ENCODE results near the gene MSANTD3.
"Not testable (repeated sequence)": the region's sequence is repeated elsewhere in the genome, so short reads cannot be mapped to it uniquely, and the experiment has no call there.

The MSANTD3 gene

GRCh38 chr9:100426530-100427365, at the start of gene MSANTD3:
TSS of gene MSANTD3 (plus strand) at chr9:100427143. CDS start at chr9:100441939, 14,796 bp downstream.
- FAIRE-seq: peak; percentile 90
- peak; percentile 81 for DNase-seq (ENCODE audit: insufficient read length, low spot score)

GRCh38 chr9:100379862-100380261, 47.1 kb upstream of the MSANTD3 start:
- no peak for TF ChIP-seq POLR2A (IDR thresholded peaks at IDR 0.05; ENCODE audit: low read depth, low read length)
- FAIRE-seq: peak; percentile 99
- peak; percentile 44 for DNase-seq (ENCODE audit: insufficient read length, low spot score)

More at GRCh38 chr9:100426530-100427365, at the start of gene MSANTD3:
- TF ChIP-seq POLR2A (IDR thresholded peaks at IDR 0.05; ENCODE audit: low read depth, low read length): peak; percentile 57

DNA sequence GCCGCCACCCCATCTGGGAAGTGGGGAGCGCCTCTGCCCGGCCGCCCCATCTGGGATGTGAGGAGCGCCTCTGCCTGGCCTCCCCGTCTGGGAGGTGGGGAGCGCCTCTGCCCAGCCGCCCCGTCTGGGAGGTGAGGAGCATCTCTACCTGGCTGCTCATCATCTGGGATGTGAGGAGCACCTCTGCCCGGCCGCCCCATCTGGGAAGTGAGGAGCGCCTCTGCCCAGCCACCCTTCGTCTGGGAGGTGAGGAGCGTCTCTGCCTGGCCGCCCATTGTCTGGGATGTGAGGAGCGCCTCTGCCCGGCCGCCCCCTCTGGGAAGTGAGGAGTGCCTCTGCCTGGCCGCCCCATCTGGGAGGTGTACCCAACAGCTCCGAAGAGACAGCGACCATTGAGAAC, 34.0 kb upstream of the MSANTD3 start:
- not testable (repeated sequence) for FAIRE-seq; DNase-seq (ENCODE audit: insufficient read length, low spot score)

- DNase-seq (ENCODE audit: insufficient read length, low spot score) (no peak), FAIRE-seq (no peak)
- TF ChIP-seq POLR2A (IDR thresholded peaks at IDR 0.05; ENCODE audit: low read depth, low read length): no peak
Measured at GRCh38 chr9:100394032-100394695, 32.8 kb upstream of the MSANTD3 start.

- no peak for TF ChIP-seq POLR2A (IDR thresholded peaks at IDR 0.05; ENCODE audit: low read depth, low read length)
- no peak for DNase-seq (ENCODE audit: insufficient read length, low spot score)
- FAIRE-seq: no peak
Measured at GRCh38 chr9:100394816-100395215, 32.1 kb upstream of the MSANTD3 start.

DNA sequence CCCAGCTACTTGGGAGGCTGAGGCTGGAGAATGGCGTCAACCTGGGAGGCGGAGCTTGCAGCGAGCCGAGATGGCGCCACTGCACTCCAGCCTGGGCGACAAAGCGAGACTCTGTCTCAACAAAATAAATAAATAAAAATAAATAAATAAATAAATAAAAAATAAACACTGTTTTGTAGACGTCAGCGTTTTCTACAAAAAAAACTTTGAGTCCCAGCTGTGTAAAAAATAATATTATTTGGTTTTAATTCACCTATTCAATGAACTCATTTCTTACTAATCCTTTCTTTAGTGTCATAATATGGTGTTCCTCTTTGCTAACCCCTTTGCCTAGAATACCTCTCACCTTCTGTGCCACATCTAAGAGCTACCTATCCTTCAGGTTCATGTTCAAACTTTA, 30.2 kb upstream of the MSANTD3 start:
- TF ChIP-seq POLR2A (IDR thresholded peaks at IDR 0.05; ENCODE audit: low read depth, low read length): no peak
- DNase-seq (ENCODE audit: insufficient read length, low spot score) (no peak), FAIRE-seq (no peak)

DNA sequence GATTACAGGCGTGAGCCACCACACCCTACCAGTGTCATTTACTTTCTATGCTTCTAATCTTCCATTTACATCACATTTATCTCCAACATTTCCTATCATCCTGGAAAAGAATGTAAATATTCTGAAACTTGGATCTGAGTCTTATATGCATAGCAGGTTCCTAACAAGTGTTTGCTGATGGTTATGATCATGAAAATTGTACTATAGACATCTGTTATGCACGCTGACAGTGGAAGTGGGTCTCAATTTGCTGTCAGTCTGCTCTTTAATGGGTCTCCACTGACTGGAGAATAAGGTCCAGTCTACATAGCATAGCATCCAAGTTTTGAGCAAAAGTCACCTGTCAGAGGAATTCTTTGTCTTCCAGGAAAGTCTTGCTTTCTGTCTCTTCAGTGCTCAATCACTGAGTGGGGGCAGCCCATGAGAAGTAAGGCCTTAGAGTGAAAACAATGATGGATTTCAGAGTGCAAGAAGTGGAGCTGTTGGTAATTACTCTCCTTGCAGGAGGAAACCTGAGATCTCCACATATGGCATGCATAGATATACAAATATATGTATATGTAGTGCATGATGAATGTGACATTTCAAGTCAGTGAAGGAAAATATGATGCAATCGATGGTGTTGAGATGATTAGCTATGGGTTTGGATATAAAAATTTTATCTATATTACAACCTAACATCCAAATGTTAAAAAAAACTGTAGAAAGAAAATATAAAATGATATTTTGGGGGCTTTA, 29.2 kb upstream of the MSANTD3 start:
- DNase-seq (ENCODE audit: insufficient read length, low spot score): no peak
- peak; percentile 57 for FAIRE-seq
- no peak for TF ChIP-seq POLR2A (IDR thresholded peaks at IDR 0.05; ENCODE audit: low read depth, low read length)

DNA sequence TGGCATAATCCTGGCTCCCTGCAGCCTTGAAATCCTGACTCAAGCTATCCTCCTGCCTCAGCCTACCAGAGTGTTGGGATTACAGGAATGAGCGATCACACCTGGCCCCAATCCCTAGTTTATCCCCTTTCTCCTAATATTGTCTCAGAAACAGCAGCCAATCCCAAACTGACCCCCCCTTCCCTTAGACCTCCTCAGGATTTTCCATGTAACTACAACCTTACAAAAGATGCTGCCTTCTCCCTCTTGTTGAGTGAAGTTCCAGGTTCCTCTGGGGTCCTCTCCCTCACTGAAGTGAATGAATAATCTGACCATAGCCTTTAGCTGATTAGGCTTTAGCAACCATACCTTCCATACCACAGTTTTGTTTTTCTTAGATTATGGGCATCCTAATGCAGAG, 25.9 kb upstream of the MSANTD3 start:
- DNase-seq (ENCODE audit: insufficient read length, low spot score) (no peak), FAIRE-seq (peak; percentile 61)
- no peak for TF ChIP-seq POLR2A (IDR thresholded peaks at IDR 0.05; ENCODE audit: low read depth, low read length)

- no peak for DNase-seq (ENCODE audit: insufficient read length, low spot score)
- TF ChIP-seq POLR2A (IDR thresholded peaks at IDR 0.05; ENCODE audit: low read depth, low read length): no peak
- no peak for FAIRE-seq
Measured at GRCh38 chr9:100406962-100407361, 20.0 kb upstream of the MSANTD3 start.

DNA sequence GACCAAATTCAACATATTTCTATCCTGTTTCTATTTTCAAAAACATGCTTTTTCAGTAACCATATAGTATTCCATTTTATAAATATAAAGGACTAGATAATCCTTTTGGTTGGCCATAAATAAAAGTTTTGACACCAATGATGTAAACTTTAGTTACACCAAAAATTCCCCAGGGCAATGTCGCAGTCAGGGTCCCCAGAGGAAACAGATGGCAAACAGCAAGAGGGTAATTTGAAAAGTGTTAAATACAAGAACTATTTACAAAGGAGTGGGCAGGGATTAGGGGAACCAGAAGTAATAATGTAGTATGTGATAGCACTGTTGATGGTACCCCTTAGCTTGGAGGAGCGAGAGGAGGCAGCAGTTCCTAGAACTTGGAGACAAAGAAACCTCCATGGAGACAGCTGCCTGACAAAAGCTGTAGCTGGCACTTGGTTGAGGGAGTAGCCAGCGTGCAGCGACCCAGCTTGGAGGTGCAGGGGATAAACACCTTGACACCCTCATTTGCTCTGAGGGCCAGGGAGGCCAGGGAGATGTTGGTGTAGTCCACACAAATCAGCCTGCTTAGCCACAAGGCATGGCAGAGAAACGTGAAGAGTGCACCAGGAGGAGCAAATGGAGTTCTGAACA, 18.3 kb upstream of the MSANTD3 start:
- FAIRE-seq (no peak), DNase-seq (ENCODE audit: insufficient read length, low spot score) (no peak)
- TF ChIP-seq POLR2A (IDR thresholded peaks at IDR 0.05; ENCODE audit: low read depth, low read length): no peak

DNA sequence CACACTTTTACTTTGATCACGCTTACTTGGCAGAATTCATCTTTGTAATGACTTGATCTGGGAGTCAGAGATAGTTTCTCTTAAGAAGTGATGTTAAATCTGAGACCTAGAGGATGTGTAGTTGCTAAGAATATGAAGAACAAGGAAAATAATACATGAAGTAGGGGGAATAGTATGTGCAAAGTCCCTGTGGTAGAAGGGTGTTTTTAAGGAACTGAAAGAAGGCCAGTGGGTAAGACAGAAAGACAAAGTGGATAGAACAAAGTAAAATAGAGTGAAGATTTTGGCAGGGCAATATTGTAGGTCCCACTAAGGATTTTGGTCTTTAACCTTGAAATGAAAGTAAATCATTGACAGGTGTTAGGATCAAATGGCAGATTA, 17.8 kb upstream of the MSANTD3 start:
- TF ChIP-seq POLR2A (IDR thresholded peaks at IDR 0.05; ENCODE audit: low read depth, low read length): no peak
- FAIRE-seq: no peak
- no peak for DNase-seq (ENCODE audit: insufficient read length, low spot score)

DNA sequence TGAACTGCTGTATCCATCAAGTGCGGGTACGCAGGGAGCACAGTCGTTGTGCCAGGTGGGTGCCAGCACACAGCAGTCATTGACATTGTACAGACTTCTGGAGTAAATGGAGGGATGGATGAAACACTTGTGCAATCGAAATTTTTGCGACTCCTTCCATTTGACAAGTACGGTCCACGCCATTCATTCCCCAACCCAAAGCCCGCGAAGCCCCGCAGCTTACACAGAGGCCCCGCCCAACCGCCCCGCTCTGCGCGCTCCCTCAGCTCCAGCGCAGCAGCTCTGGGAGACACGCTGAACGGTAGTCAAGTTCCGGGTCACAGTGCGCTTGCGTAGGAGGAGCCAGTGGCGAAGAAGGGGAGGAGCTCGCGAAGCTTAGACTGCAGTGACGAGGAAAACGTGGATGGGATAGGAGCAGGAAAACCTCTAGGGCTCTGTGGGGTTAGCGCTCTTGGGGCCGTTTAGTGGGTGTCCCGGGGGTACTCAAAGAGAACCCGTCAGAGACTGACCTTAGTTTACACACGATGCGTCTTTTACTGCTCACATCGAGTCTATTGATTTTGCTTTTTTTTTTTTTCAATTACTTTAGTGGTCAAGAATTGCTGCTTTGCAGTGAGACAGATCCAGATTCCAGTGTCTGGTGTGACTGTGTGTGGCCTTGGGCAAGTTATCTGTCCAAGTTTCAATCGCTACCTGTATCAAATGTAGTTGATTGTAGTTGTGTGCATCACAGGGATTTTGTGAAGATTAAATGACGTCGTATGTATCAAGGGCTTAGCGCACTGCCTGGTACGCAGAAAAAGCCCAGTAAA, 15.3 kb upstream of the MSANTD3 start:
- DNase-seq (ENCODE audit: insufficient read length, low spot score): peak; percentile 92
- peak; percentile 73 for TF ChIP-seq POLR2A (IDR thresholded peaks at IDR 0.05; ENCODE audit: low read depth, low read length)
- peak; percentile 93 for FAIRE-seq

DNA sequence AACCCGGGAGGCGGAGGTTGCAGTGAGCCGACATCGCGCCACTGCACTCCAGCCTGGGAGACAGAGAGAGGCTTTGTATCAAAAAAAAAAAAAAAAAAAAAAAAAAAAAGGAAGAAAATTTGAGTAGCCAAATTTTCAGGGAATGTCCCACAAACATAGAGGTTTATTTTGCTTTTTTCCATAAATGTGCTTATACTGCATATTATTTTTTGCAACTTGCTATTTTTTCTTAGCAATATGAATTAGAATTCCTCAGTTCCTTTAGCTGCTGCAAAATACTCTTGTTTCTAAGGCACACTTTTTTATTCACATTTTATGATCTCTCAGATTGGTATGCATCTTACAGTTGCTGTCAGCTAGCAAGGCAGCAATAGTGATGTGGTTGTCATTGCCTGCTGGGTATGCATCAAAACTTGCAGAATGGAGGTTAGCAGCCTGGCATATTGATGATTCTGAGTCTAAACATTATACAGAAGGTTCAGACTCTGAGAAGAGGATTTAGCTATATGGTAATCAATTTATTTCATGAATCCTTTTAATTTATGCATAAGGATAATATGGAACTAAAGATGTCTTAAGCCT, 13.0 kb upstream of the MSANTD3 start:
- DNase-seq (ENCODE audit: insufficient read length, low spot score): no peak
- no peak for TF ChIP-seq POLR2A (IDR thresholded peaks at IDR 0.05; ENCODE audit: low read depth, low read length)
- FAIRE-seq: no peak
